GM19238 (cell line): ENCODE measurements around the gene ABCA5.

ENCODE experiments used
- DNase-seq: peaks from one replicate; pipeline ENCODE4 v3.0.0; 2011; ENCODE audit warnings: low spot score; ENCODE audit not compliant: insufficient read length

The ABCA5 gene

GRCh38 chr17:69268543-69269014 lies 58.4 kb downstream of the ABCA5 start:
- DNase-seq = no peak

GRCh38 chr17:69267219-69267618 lies 59.7 kb downstream of the ABCA5 start:
- DNase-seq = no peak

GRCh38 chr17:69265873-69266272 lies 61.1 kb downstream of the ABCA5 start:
- no peak for DNase-seq

- DNase-seq = no peak
Measured at GRCh38 chr17:69254187-69254586, 72.7 kb downstream of the ABCA5 start.

GRCh38 chr17:69250641-69251040 lies 76.3 kb downstream of the ABCA5 start:
- no peak for DNase-seq

GRCh38 chr17:69246726-69247375 lies 80.1 kb downstream of the ABCA5 start:
- DNase-seq = no peak

- DNase-seq = no peak
Measured at GRCh38 chr17:69246202-69246601, 80.7 kb downstream of the ABCA5 start.

GRCh38 chr17:69245617-69246016 lies 81.3 kb downstream of the ABCA5 start:
- DNase-seq = no peak

- DNase-seq = no peak
Measured at GRCh38 chr17:69239611-69240600, 87.0 kb downstream of the ABCA5 start.

- no peak for DNase-seq
Measured at GRCh38 chr17:69236946-69237345, 90.0 kb downstream of the ABCA5 start.

GRCh38 chr17:69236464-69236863 lies 90.5 kb downstream of the ABCA5 start:
- no peak for DNase-seq

GRCh38 chr17:69235338-69236058 lies 91.4 kb downstream of the ABCA5 start:
- DNase-seq = peak; percentile 30

- no peak for DNase-seq
Measured at GRCh38 chr17:69232650-69233049, 94.3 kb downstream of the ABCA5 start.

GRCh38 chr17:69231521-69231920 lies 95.4 kb downstream of the ABCA5 start:
- DNase-seq = no peak

GRCh38 chr17:69230939-69231338 lies 96.0 kb downstream of the ABCA5 start:
- DNase-seq = no peak

- no peak for DNase-seq
Measured at GRCh38 chr17:69228576-69228975, 98.4 kb downstream of the ABCA5 start, which contains the start of gene ABCA10. Gene ABCA10 (minus strand): TSS chr17:69228824. CDS start chr17:69225358, 3,466 bp downstream.

GRCh38 chr17:69228018-69228417 lies 98.9 kb downstream of the ABCA5 start:
- no peak for DNase-seq

- no peak for DNase-seq
Measured at GRCh38 chr17:69227541-69227940, 99.4 kb downstream of the ABCA5 start.

GRCh38 chr17:69223809-69224208 lies 103.1 kb downstream of the ABCA5 start:
- peak; percentile 1 for DNase-seq

- no peak for DNase-seq
Measured at GRCh38 chr17:69222707-69223258, 104.2 kb downstream of the ABCA5 start.

- no peak for DNase-seq
Measured at GRCh38 chr17:69220098-69220497, 106.8 kb downstream of the ABCA5 start.
